HG02943 (cell line): ENCODE results near the gene TMEM9B.

Experiments used
- ATAC-seq: cut with Tn5 transposase; IDR thresholded peaks from one replicate; pipeline ENCODE4 v1.9.1; 2021; ENCODE audit warnings: mild to moderate bottlenecking, low read depth, moderate library complexity; ENCODE audit not compliant: unreplicated experiment

The TMEM9B gene

GRCh38 chr11:8932564-8933180, 31.6 kb downstream of the TMEM9B start, which contains the start of gene C11orf16:
C11orf16 (minus strand) TSS chr11:8932947; CDS start chr11:8932308, 639 bp downstream.
- ATAC-seq = no peak

GRCh38 chr11:8930456-8931175, 33.6 kb downstream of the TMEM9B start:
- ATAC-seq = no peak

GRCh38 chr11:8928981-8929615, 35.1 kb downstream of the TMEM9B start:
- no peak for ATAC-seq

GRCh38 chr11:8928205-8928604, 36.0 kb downstream of the TMEM9B start:
- no peak for ATAC-seq

GRCh38 chr11:8927233-8927632, 37.0 kb downstream of the TMEM9B start:
- ATAC-seq = no peak

- ATAC-seq = no peak
Measured at GRCh38 chr11:8926236-8926635, 38.0 kb downstream of the TMEM9B start.

GRCh38 chr11:8925711-8926110, 38.5 kb downstream of the TMEM9B start:
- ATAC-seq = no peak

GRCh38 chr11:8922691-8923090, 41.6 kb downstream of the TMEM9B start:
- no peak for ATAC-seq

GRCh38 chr11:8917157-8917825, 47.0 kb downstream of the TMEM9B start:
- ATAC-seq = no peak

GRCh38 chr11:8914661-8915018, 49.6 kb downstream of the TMEM9B start:
- ATAC-seq = no peak

GRCh38 chr11:8913961-8914660, 50.1 kb downstream of the TMEM9B start:
- ATAC-seq = no peak

GRCh38 chr11:8911029-8911823, 53.0 kb downstream of the TMEM9B start, which contains the start of gene AKIP1:
AKIP1 (plus strand) TSS chr11:8911189; CDS start chr11:8911450, 261 bp downstream.
- peak; percentile 61 for ATAC-seq

GRCh38 chr11:8910649-8911026, 53.6 kb downstream of the TMEM9B start:
- peak; percentile 16 for ATAC-seq

- no peak for ATAC-seq
Measured at GRCh38 chr11:8908099-8908498, 56.1 kb downstream of the TMEM9B start.

- ATAC-seq = no peak
Measured at GRCh38 chr11:8907116-8907515, 57.1 kb downstream of the TMEM9B start.

- ATAC-seq = no peak
Measured at GRCh38 chr11:8905528-8906165, 58.6 kb downstream of the TMEM9B start.

GRCh38 chr11:8899119-8899753, 65.0 kb downstream of the TMEM9B start:
- no peak for ATAC-seq
